A549 treated with AZD2906 at 1 μM for 4 hours (cell line): ENCODE results near the gene TNFRSF25. TPM values are rescaled to one million over a fixed set of nuclear protein-coding genes. Genes with fewer than 3 reads are reported as not detected.

Source experiments
- total RNA-seq: library from RNA; stranded (reverse); fragments of 200-300 nt; extraction: Qiagen RNA extraction; gene quantifications from 5 replicates; pipeline ENCODE4 v1.2.3, GENCODE V29; 2022

TNFRSF25 gene, protein sequence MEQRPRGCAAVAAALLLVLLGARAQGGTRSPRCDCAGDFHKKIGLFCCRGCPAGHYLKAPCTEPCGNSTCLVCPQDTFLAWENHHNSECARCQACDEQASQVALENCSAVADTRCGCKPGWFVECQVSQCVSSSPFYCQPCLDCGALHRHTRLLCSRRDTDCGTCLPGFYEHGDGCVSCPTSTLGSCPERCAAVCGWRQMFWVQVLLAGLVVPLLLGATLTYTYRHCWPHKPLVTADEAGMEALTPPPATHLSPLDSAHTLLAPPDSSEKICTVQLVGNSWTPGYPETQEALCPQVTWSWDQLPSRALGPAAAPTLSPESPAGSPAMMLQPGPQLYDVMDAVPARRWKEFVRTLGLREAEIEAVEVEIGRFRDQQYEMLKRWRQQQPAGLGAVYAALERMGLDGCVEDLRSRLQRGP
- 1.9 to 3.6 TPM (median 2.8 TPM) in 5 replicates for total RNA-seq

GRCh38 chr1:6466023-6466422 is at the start of gene TNFRSF25:
TNFRSF25 (minus strand) TSS chr1:6466173; CDS start chr1:6466107, 66 bp downstream.

DNA sequence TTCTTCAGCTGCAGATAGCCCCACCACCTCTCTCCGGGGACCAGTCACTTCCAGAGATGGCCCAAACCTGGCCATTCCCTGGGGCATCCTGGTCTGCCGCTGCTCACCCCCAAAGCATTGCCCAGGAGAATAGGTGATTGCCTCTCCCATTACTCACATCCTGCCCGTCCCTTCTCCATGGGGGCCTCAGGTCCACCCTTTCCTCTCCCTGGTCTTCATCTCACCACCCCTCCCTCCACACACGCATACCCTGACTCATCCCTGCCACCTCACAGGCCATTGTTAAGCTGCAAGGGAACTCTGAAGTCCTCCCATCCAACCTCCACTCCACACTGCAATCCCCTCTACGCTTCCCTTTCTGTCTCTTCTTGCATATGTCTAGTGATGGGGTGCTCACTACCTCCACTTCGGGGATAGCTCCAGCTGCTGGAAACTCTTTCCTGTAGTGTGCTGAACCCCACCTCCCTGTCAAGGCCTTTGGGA is 25.5 kb upstream of the TNFRSF25 start, which contains the start of gene PLEKHG5:
PLEKHG5 (minus strand) TSS at position 188 of the 483 bp plus-strand sequence. CDS start 14,096 bp downstream, outside the sequence.

DNA sequence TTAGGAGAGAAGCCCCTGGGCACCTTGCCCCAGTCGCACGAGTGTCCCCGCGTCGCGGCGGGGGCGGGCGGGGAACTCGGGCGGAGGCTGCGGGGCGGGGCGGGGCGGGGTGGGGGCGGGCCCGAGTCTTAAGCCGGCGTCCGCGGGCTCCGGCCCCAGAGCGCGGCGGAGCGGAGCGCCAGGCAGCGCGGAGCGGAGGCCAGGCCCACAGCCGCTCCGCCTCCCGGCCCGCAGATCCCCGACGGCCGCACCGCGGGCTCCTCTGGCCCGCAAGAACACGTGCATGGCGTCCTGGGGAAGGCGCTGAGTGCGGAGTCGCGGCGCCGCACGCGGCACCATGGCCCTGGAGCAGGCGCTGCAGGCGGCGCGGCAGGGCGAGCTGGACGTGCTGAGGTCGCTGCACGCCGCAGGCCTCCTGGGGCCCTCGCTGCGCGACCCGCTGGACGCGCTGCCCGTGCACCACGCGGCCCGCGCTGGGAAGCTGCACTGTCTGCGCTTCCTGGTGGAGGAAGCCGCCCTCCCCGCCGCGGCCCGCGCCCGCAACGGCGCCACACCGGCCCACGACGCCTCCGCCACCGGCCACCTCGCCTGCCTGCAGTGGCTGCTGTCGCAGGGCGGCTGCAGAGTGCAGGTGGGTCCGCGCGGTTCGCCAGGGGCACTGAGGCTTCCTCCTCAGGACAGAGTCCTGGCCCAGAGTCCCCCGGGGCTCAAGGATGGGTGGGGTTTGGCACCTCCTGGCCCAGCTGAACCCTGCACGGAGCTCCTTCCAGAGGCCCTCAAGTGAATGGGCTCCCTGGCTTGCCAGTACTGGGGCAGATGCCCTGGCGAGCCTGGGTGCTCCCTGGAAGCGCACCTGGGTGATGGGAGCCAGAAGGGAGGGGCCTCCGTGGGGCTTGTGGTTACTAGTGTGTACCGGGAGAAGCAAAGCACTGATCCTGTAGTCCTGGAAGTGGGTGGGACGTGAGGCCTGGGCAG is 41.1 kb downstream of the TNFRSF25 start, which contains the start of gene ESPN:
ESPN (plus strand) TSS at position 158 of the 975 bp plus-strand sequence; CDS start at position 338, 180 bp downstream.

DNA sequence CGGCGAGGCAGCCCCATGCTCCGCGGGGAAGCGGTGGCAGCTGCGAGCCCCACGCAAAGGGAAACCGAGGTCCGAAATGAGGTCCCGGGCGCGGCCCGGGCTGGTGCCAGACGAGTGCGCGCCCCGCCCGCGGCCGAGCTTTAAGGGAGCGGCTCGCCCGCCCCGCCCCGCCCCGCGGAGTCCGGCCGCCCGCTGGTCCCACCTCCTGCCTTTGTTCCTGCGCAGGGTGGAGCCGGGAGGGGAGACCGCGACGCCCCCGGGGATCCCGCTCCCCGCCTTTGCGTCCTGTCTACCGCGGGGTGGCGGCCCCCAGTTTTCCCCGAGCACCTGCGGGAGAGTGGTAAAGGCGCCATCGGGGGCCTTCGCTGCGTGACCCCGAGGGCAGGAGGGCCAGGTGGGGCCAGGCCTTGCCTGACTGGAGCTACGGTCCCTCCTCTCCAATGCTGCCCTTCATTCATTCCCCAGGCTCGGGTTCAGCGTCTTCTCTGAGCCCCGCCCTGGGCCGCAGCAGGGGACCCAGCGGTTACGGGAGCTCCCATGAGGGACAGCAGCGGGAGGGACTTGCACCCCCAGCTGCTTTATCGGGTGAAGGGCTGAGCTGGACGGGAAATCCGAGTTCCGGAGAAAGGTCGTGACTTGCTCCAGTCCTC is 46.0 kb downstream of the TNFRSF25 start, which contains the start of gene HES2:
HES2 (minus strand) TSS at position 116 of the 650 bp plus-strand sequence; CDS start at position 17, 99 bp downstream.

Other genes with a start within 250 kb of the TNFRSF25 start
- gene ICMT, start 230.2 kb downstream of the TNFRSF25 start, total RNA-seq = 51.0 to 56.7 TPM (median 53.3 TPM) in 5 replicates
- gene HES3, start 222.0 kb downstream of the TNFRSF25 start, total RNA-seq = not detected in 5 replicates
- gene GPR153, start 205.1 kb downstream of the TNFRSF25 start, total RNA-seq = 4.8 to 7.7 TPM (median 7.4 TPM) in 5 replicates
- gene ACOT7, start 72.4 kb downstream of the TNFRSF25 start, total RNA-seq = 76.2 to 109 TPM (median 105 TPM) in 5 replicates
- gene HES2, start 46.3 kb downstream of the TNFRSF25 start, total RNA-seq = 3.1 to 6.0 TPM (median 4.8 TPM) in 5 replicates
- gene ESPN, start 41.4 kb downstream of the TNFRSF25 start, total RNA-seq = 0.43 to 0.79 TPM (median 0.53 TPM) in 5 replicates
- gene PLEKHG5, start 25.5 kb upstream of the TNFRSF25 start, total RNA-seq = 2.2 to 4.0 TPM (median 3.3 TPM) in 5 replicates
- 2.9 to 5.1 TPM (median 3.6 TPM) in 5 replicates for gene NOL9, start 88.3 kb upstream of the TNFRSF25 start, total RNA-seq
- 0.03 TPM in 1 of 5 replicates, not detected in the others for gene TAS1R1, start 89.1 kb upstream of the TNFRSF25 start, total RNA-seq
- 13.1 to 17.6 TPM (median 15.1 TPM) in 5 replicates for gene ZBTB48, start 113.8 kb upstream of the TNFRSF25 start, total RNA-seq
- 15.5 to 23.4 TPM (median 18.2 TPM) in 5 replicates for gene KLHL21, start 136.7 kb upstream of the TNFRSF25 start, total RNA-seq
- gene PHF13, start 147.6 kb upstream of the TNFRSF25 start, total RNA-seq = 7.6 to 10.1 TPM (median 9.1 TPM) in 5 replicates
- gene THAP3, start 158.7 kb upstream of the TNFRSF25 start, total RNA-seq = 13.6 to 18.6 TPM (median 16.7 TPM) in 5 replicates
- gene DNAJC11, start 235.6 kb upstream of the TNFRSF25 start, total RNA-seq = 30.2 to 36.1 TPM (median 33.4 TPM) in 5 replicates